Heart right ventricle (tissue), 16 donors: ENCODE data around the gene SPEG. TPM values are rescaled to one million over a fixed set of nuclear protein-coding genes. Genes with fewer than 3 reads are reported as not detected.

Source experiments
- ATAC-seq, 8 donors: fragments of 200-7000 bp; cut with Tn5 transposase; one replicate each; pipeline ENCODE4 v1.9.1; 2020; ENCODE audit warnings: mild to moderate bottlenecking in 8 of 8, moderate library complexity in 8 of 8, moderate number of reproducible peaks in 1 of 8
- DNase-seq, 2 donors: peaks; one replicate each; pipeline ENCODE4 v3.0.0-alpha.2; 2020
- H3K27ac ChIP-seq, 10 donors: fragments of 200-600 bp; sonication (generic) in 2 of 10; one replicate each; pipeline versions ENCODE4 v1.5.0 to v1.8.0; 2020 to 2022; ENCODE audit warnings: mild to moderate bottlenecking in 3 of 10
- H3K27me3 ChIP-seq, 7 donors: fragments of 200-600 bp; one replicate each; pipeline ENCODE4 v1.8.0; 2021 to 2022; ENCODE audit warnings: mild to moderate bottlenecking in 2 of 7
- H3K36me3 ChIP-seq, 9 donors: fragments of 200-600 bp; sonication (generic) in 1 of 9; one replicate each; pipeline versions ENCODE4 v1.5.0 to v1.8.0; 2020 to 2022; ENCODE audit warnings: mild to moderate bottlenecking in 2 of 9
- H3K4me1 ChIP-seq, 9 donors: fragments of 200-600 bp; sonication (generic) in 1 of 9; one replicate each; pipeline versions ENCODE4 v1.5.0 to v1.8.0; 2020 to 2022; ENCODE audit warnings: mild to moderate bottlenecking in 4 of 9
- H3K4me3 ChIP-seq, 10 donors: fragments of 200-600 bp; sonication (generic) in 2 of 10; one replicate each; pipeline versions ENCODE4 v1.5.0 to v1.8.0; 2020 to 2022; ENCODE audit warnings: mild to moderate bottlenecking in 7 of 10, moderate library complexity in 2 of 10
- H3K9me3 ChIP-seq, 11 donors: fragments of 200-600 bp in 10 of 11; sonication (generic) in 2 of 11; one replicate each; pipeline versions ENCODE4 v1.5.0 to v1.8.0; 2013 to 2022; ENCODE audit warnings: mild to moderate bottlenecking in 2 of 11, control low read depth in 1 of 11, moderate library complexity in 1 of 11
- CTCF ChIP-seq, 9 donors: fragments of 200-600 bp; sonication (generic) in 2 of 9; IDR thresholded peaks; one replicate each; pipeline versions ENCODE4 v1.5.0 to v1.8.0; 2021 to 2022; ENCODE audit warnings: antibody characterized with exemption in 9 of 9, mild to moderate bottlenecking in 5 of 9, moderate library complexity in 1 of 9
- WGBS, 2 donors: extraction: QIAGEN DNeasy Blood & Tissue Kit; methylation state at CpG; one replicate each; pipeline ENCODE4 v1.1.7; 2013; ENCODE audit warnings: inconsistent platforms in 1 of 2; 5-methylcytosine and 5-hydroxymethylcytosine counted together
- intact Hi-C, 10 donors: fragments of 100-400 bp; cut with DNase I; formaldehyde crosslinking; loops; one replicate each; pipeline versions ENCODE4 v1.11.1 to v1.14.2; 2022
- polyA plus RNA-seq, 2 donors: library from polyadenylated mRNA; stranded (reverse); fragments of 200-250 nt; gene quantifications; one replicate each; pipeline ENCODE4 v1.2.3, GENCODE V29; 2013
- total RNA-seq, 10 donors: library from RNA; stranded (reverse); fragmentation: NEBNext Ultra II Directional in 3 of 10; extraction: Animal tissue kit (Norgen Biotek cat#: 25700) in 3 of 10; gene quantifications; one replicate each; pipeline versions ENCODE4 v1.2.1 to v1.2.4, GENCODE V29; 2021 to 2023
- donor health status: Arrhythmogenic right ventricular cardiomyopathy.
- donor health status: ischemic (EF 13 %, LVEDD 7.1; RV severe dilation, severe dysfunction).
- donor health status: healthy with polysubstance abuse.
- donor health status: DM: no; HTN: yes; CAD: no.
- donor health status: DM: no; HTN: no; CAD: no.
- donor health status: ischemic (EF 25% LVEDD 6.9; RV normal size, moderate dysfunction).
- donor health status: ischemic (EF 25% LVEDD 5.7; RV mildly dilated, moderate dysfunction).
- donor health status: healthy.
- donor health status: DM: yes; HTN: yes; CAD: no.
- donor health status: Ischemic cardiomyopathy.
- donor health status: ischemic (EF 35%, LVEDD 5.7; RV mildly dilated, moderate dysfunction).
- donor health status: nonischemic (EF 11% LVEDD 7.7; RV severe dilation, severe dysfunction).
- donor health status: DM: yes; HTN: yes; CAD: no.
- donor health status: PGD.
- donor health status: ischemic (EF 29% LVEDD 5.4; RV normal size, mild dysfunction).
- donor health status: nonischemic (EF 23%, LVEDD 6.1; RV moderate dilation, normal function).

Gene SPEG
- total and polyA plus RNA-seq, 12 donors = 62.9 to 151 (median 120) TPM

DNA sequence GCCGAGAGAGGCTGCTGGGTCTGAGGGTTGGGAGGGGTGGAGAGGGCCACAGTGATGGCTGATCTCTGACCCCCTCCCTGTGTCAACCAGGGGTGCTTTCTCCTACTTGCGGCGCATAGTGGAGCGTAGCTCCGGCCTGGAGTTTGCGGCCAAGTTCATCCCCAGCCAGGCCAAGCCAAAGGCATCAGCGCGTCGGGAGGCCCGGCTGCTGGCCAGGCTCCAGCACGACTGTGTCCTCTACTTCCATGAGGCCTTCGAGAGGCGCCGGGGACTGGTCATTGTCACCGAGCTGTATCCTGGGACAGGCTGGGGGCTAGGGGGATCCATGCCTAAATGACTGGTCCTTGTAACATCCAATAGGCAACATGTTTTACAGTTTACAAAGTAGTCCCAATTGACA lies 43.2 kb downstream of the SPEG start:
- DNase-seq (peak; percentile 69 to 76), ATAC-seq (peak; percentile 36 to 83 (median 72))
- H3K4me3 ChIP-seq = no peak overlapping the region
- WGBS, 2 donors = 47% methylated on average over 15 of the region's 15 CpGs
- H3K36me3 ChIP-seq = peaks cover 0 to 54% (median 0%) of the 10 kb centered on the region in 9 donors
- no peak for TF ChIP-seq CTCF (IDR thresholded peaks at IDR 0.05)
- peak overlapping the region in 6 of 10 donors; percentile 22 to 61 (median 46) for H3K27ac ChIP-seq
- intact Hi-C loops = loop anchor here in 9 of 10 donors (2.0 to 5.0 kb wide), 4 partner anchors 44 to 54 kb away; no protein-coding TSS in a partner anchor
- H3K4me1 ChIP-seq = peaks cover 0 to 37% (median 6%) of the 10 kb centered on the region in 9 donors
- H3K27me3 ChIP-seq = peaks cover 0 to 14% (median 7%) of the 10 kb centered on the region in 7 donors
- H3K9me3 ChIP-seq = no peaks in the 10 kb centered on the region

GRCh38 chr2:219478916-219479315 lies 44.3 kb downstream of the SPEG start:
- no peaks in the 10 kb centered on the region for H3K9me3 ChIP-seq
- ATAC-seq (no peak), DNase-seq (no peak)
- no peak for TF ChIP-seq CTCF (IDR thresholded peaks at IDR 0.05)
- peaks cover 0 to 25% (median 18%) of the 10 kb centered on the region in 7 donors for H3K27me3 ChIP-seq
- H3K27ac ChIP-seq = no peak overlapping the region
- no peak overlapping the region for H3K4me3 ChIP-seq
- peaks cover 0 to 52% (median 0%) of the 10 kb centered on the region in 9 donors for H3K36me3 ChIP-seq
- WGBS, 2 donors = 83 to 84% methylated on average over 8 of the region's 8 CpGs
- intact Hi-C loops = loop anchor here in 8 of 10 donors (5.0 kb wide), 3 partner anchors 43 to 53 kb away; no protein-coding TSS in a partner anchor
- peaks cover 2 to 41% (median 7%) of the 10 kb centered on the region in 9 donors for H3K4me1 ChIP-seq

DNA sequence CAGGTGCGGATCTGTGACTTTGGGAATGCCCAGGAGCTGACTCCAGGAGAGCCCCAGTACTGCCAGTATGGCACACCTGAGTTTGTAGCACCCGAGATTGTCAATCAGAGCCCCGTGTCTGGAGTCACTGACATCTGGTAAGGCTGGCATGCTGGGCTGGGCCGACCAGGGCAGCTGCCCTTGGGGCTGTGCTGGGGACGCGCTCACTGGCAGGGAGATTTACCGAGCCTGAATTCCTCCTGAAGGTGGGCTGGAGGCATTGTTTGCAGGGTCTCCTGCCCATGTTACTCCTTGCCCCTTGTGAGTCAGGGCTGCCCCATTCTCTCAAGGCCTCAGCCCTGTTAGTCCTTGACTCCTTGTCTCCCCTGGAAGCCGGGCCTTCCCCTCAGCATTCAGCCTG lies 45.4 kb downstream of the SPEG start:
- intact Hi-C loops = no loop called here
- H3K9me3 ChIP-seq = no peaks in the 10 kb centered on the region
- peaks cover 0 to 57% (median 0%) of the 10 kb centered on the region in 9 donors for H3K36me3 ChIP-seq
- no peak for DNase-seq
- ATAC-seq = no peak
- H3K27ac ChIP-seq = no peak overlapping the region
- H3K4me3 ChIP-seq = no peak overlapping the region
- H3K4me1 ChIP-seq = peaks cover 5 to 46% (median 18%) of the 10 kb centered on the region in 9 donors
- WGBS, 2 donors = 89 to 93% methylated on average over 8 of the region's 8 CpGs
- no peak for TF ChIP-seq CTCF (IDR thresholded peaks at IDR 0.05)
- peaks cover 0 to 36% (median 28%) of the 10 kb centered on the region in 7 donors for H3K27me3 ChIP-seq

GRCh38 chr2:219482674-219483405 lies 48.2 kb downstream of the SPEG start:
- ATAC-seq (no peak), DNase-seq (no peak)
- H3K4me1 ChIP-seq = peaks cover 0 to 26% (median 14%) of the 10 kb centered on the region in 9 donors
- 70 to 78% methylated on average over 17 of the region's 17 CpGs for WGBS, 2 donors
- peaks cover 0 to 71% (median 0%) of the 10 kb centered on the region in 9 donors for H3K36me3 ChIP-seq
- no peak overlapping the region for H3K4me3 ChIP-seq
- peaks cover 0 to 64% (median 42%) of the 10 kb centered on the region in 7 donors for H3K27me3 ChIP-seq
- intact Hi-C loops = no loop called here
- H3K27ac ChIP-seq = peak overlapping the region in 1 of 10 donors; percentile 15
- H3K9me3 ChIP-seq = no peaks in the 10 kb centered on the region
- TF ChIP-seq CTCF (IDR thresholded peaks at IDR 0.05) = no peak
